AG09319 (cell line): ENCODE results near the gene FARSA.
"Not testable (repeated sequence)": the region's sequence is repeated elsewhere in the genome, so short reads cannot be mapped to it uniquely, and the experiment has no call there.

Source experiments
- DNase-seq: peaks from one replicate; pipeline ENCODE4 v3.0.0-alpha.2; 2010; ENCODE audit warnings: low read depth; ENCODE audit errors: extremely low read depth
- CTCF ChIP-seq: IDR thresholded peaks from 2 replicates; pipeline ENCODE4 v1.5.1; 2011; ENCODE audit warnings: low read depth, mild to moderate bottlenecking, inconsistent platforms, low read length, moderate library complexity

The FARSA gene

GRCh38 chr19:12956446-12957388 lies 23.2 kb upstream of the FARSA start, which contains the start of gene GADD45GIP1:
Gene GADD45GIP1 (minus strand): TSS chr19:12957223. CDS start chr19:12957212, 11 bp downstream.
- peak; percentile 44 for DNase-seq
- no peak for TF ChIP-seq CTCF

GRCh38 chr19:12955996-12956395 lies 22.5 kb upstream of the FARSA start:
- no peak for DNase-seq
- no peak for TF ChIP-seq CTCF

GRCh38 chr19:12955575-12955974 lies 22.1 kb upstream of the FARSA start:
- not testable (repeated sequence) for DNase-seq

GRCh38 chr19:12954612-12954962 lies 21.1 kb upstream of the FARSA start:
- TF ChIP-seq CTCF, result no peak
- no peak for DNase-seq

- no peak for DNase-seq
- TF ChIP-seq CTCF, result no peak
Observed at GRCh38 chr19:12953799-12954611, 20.5 kb upstream of the FARSA start.

GRCh38 chr19:12953138-12953798 lies 19.8 kb upstream of the FARSA start:
- no peak for DNase-seq
- TF ChIP-seq CTCF, result no peak

GRCh38 chr19:12952488-12953137 lies 19.1 kb upstream of the FARSA start:
- DNase-seq, result peak; percentile 40
- no peak for TF ChIP-seq CTCF

- not testable (repeated sequence) for DNase-seq
Observed at GRCh38 chr19:12952050-12952449, 18.5 kb upstream of the FARSA start.
